Spleen (tissue), 11 donors: ENCODE results near the gene CACNA1A. TPM values are rescaled to one million over a fixed set of nuclear protein-coding genes. Genes with fewer than 3 reads are reported as not detected.

ENCODE experiments used
- DNase-seq: peaks from one replicate; pipeline ENCODE4 v3.0.0-alpha.2; 2020
- H3K27ac ChIP-seq, 8 donors: fragments of 200-600 bp; sonication (generic) in 7 of 8; 1 replicate in 4 of 8; 2 replicates in 4 of 8; pipeline versions ENCODE4 v1.5.0 to v1.8.0; 2016 to 2021; ENCODE audit warnings: inconsistent platforms in 4 of 8, mild to moderate bottlenecking in 4 of 8, moderate library complexity in 1 of 8
- H3K27me3 ChIP-seq, 7 donors: fragments of 200-600 bp; sonication (generic) in 6 of 7; replicated peaks in 1 of 7; 1 replicate in 4 of 7; 2 replicates in 3 of 7; pipeline versions ENCODE4 v1.5.0 to v1.8.0; 2016 to 2021; ENCODE audit warnings: inconsistent platforms in 3 of 7, mild to moderate bottlenecking in 1 of 7
- H3K36me3 ChIP-seq, 6 donors: fragments of 200-600 bp; sonication (generic) in 5 of 6; 1 replicate in 4 of 6; 2 replicates in 2 of 6; pipeline versions ENCODE4 v1.5.0 to v1.8.0; 2016 to 2021; ENCODE audit warnings: inconsistent platforms in 2 of 6
- H3K4me1 ChIP-seq, 6 donors: fragments of 200-600 bp; sonication (generic) in 5 of 6; 1 replicate in 3 of 6; 2 replicates in 3 of 6; pipeline versions ENCODE4 v1.5.0 to v1.8.0; 2016 to 2021; ENCODE audit warnings: inconsistent platforms in 3 of 6
- H3K4me3 ChIP-seq, 8 donors: fragments of 200-600 bp; sonication (generic) in 7 of 8; 1 replicate in 4 of 8; 2 replicates in 4 of 8; pipeline versions ENCODE4 v1.5.0 to v1.8.0; 2016 to 2021; ENCODE audit warnings: inconsistent platforms in 4 of 8, mild to moderate bottlenecking in 4 of 8, moderate library complexity in 2 of 8
- H3K9me3 ChIP-seq, 8 donors: fragments of 200-600 bp; sonication (generic) in 7 of 8; 1 replicate in 4 of 8; 2 replicates in 4 of 8; pipeline versions ENCODE4 v1.5.0 to v1.8.0; 2016 to 2021; ENCODE audit warnings: inconsistent platforms in 4 of 8
- CTCF ChIP-seq, 11 experiments: fragments of 200-600 bp in 7 of 11; fragments of 450-650 bp in 4 of 11; sonication (generic) in 4 of 11; IDR thresholded peaks in 8 of 11; conservative IDR thresholded peaks in 3 of 11; 1 replicate in 7 of 11; 2 replicates in 4 of 11; pipeline versions ENCODE4 v1.4.0 to v1.8.0; 2016 to 2021; ENCODE audit warnings: antibody characterized with exemption in 11 of 11, inconsistent platforms in 4 of 11, mild to moderate bottlenecking in 1 of 11
- POLR2A ChIP-seq, 3 donors: fragments of 450-650 bp; IDR thresholded peaks; one replicate each; pipeline ENCODE4 v1.5.1; 2017; ENCODE audit warnings: antibody characterized with exemption in 3 of 3, mild to moderate bottlenecking in 1 of 3
- POLR2AphosphoS5 ChIP-seq, 3 donors: sonication (generic); formaldehyde crosslinking; IDR thresholded peaks; one replicate each; pipeline ENCODE4 v1.5.1; 2017; ENCODE audit warnings: antibody characterized with exemption in 3 of 3
- WGBS, 5 donors: extraction: QIAGEN DNeasy Blood & Tissue Kit in 3 of 5; methylation state at CpG; one replicate each; pipeline versions ENCODE4 v1.1.5 to v1.1.7; 2013 to 2018; 5-methylcytosine and 5-hydroxymethylcytosine counted together
- intact Hi-C: fragments of 100-400 bp; cut with DNase I; formaldehyde crosslinking; loops from one replicate; pipeline ENCODE4 v1.15.0; 2023; ENCODE audit warnings: low total_unique reads
- polyA plus RNA-seq, 3 donors: library from polyadenylated mRNA; stranded (reverse); fragments of 200-250 nt; gene quantifications; one replicate each; pipeline ENCODE4 v1.2.1, GENCODE V29; 2013
- total RNA-seq, 7 donors: library from RNA; depleted of rRNA in 3 of 7; stranded (reverse); fragments of >200 nt in 3 of 7; fragmentation: NEBNext Ultra II Directional in 4 of 7; extraction: Animal tissue kit (Norgen Biotek cat#: 25700) in 4 of 7; gene quantifications; one replicate each; pipeline versions ENCODE4 v1.1.0 to v1.2.1, GENCODE V29; 2016 to 2021
- donor health status: healthy with polysubstance abuse.
- donor health status: DM: no; HTN: no; CAD: no; lungs with moderate emphysema.
- donor health status: DM: no; HTN: no; CAD: no.
- donor health status: Bipolar disorder and iron deficiency.
- donor health status: healthy.
- donor health status: DM: no; HTN: no; CAD: no.
- donor health status: DM: yes; HTN: yes; CAD: no.

Gene CACNA1A
- total and polyA plus RNA-seq, 10 donors = 0.39 to 1.9 (median 0.75) TPM

- 75 to 92% (median 84%) methylated on average over 6 of the region's 6 CpGs for WGBS, 5 donors
- no peak for DNase-seq
- Histone ChIP-seq H3K27me3 (peaks cover 0 to 40% (median 0%) of the 10 kb centered on the region in 7 donors), H3K4me1 (no peaks in the 10 kb centered on the region), H3K9me3 (peaks cover 0 to 17% (median 5%) of the 10 kb centered on the region in 8 donors), H3K4me3 (no peak overlapping the region), H3K27ac (no peak overlapping the region), H3K36me3 (no peaks in the 10 kb centered on the region)
- intact Hi-C loops = no loop called here
- no peak for TF ChIP-seq POLR2A (IDR thresholded peaks at IDR 0.05)
- no peak for TF ChIP-seq POLR2AphosphoS5 (IDR thresholded peaks at IDR 0.05)
- TF ChIP-seq CTCF (IDR thresholded peaks at IDR 0.05 in 8 of 11, conservative IDR thresholded peaks at IDR 0.05 in 3 of 11) = no peak
Observed at GRCh38 chr19:13328241-13328640, 178.0 kb downstream of the CACNA1A start.

- no peak for TF ChIP-seq POLR2A (IDR thresholded peaks at IDR 0.05)
- TF ChIP-seq POLR2AphosphoS5 (IDR thresholded peaks at IDR 0.05) = no peak
- no peak for TF ChIP-seq CTCF (IDR thresholded peaks at IDR 0.05 in 8 of 11, conservative IDR thresholded peaks at IDR 0.05 in 3 of 11)
- WGBS, 5 donors = 75 to 91% (median 85%) methylated on average over 4 of the region's 4 CpGs
Observed at GRCh38 chr19:13319526-13319925, 186.8 kb downstream of the CACNA1A start.

DNA sequence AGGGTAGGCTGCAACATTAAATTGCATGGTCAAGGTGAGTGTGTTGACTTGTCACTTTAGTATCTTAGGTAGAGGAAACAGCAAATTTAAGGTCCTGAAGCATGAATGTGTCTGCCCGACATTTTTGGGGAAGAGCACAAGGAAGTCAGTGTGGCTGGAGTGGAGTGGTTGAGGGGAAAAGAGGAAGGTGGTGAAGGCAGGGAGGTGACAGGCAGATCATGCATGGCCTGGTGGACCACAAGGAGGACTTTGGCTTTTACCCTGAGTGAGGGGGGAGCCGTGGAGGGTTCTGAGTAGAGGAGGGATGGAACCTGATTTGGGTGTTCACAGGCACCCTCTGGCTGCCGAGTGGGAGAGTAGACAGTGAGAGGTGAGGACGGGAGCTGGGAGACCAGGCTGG, 188.1 kb downstream of the CACNA1A start:
- Histone ChIP-seq H3K27me3 (peaks cover 0 to 48% (median 0%) of the 10 kb centered on the region in 7 donors), H3K4me3 (no peak overlapping the region), H3K9me3 (peaks cover 0 to 22% (median 16%) of the 10 kb centered on the region in 8 donors), H3K27ac (no peak overlapping the region), H3K4me1 (no peaks in the 10 kb centered on the region), H3K36me3 (no peaks in the 10 kb centered on the region)
- WGBS, 5 donors = 59 to 65% (median 64%) methylated on average over 4 of the region's 4 CpGs
- intact Hi-C loops = no loop called here
- no peak for DNase-seq
- TF ChIP-seq CTCF (IDR thresholded peaks at IDR 0.05 in 8 of 11, conservative IDR thresholded peaks at IDR 0.05 in 3 of 11) = no peak
- no peak for TF ChIP-seq POLR2A (IDR thresholded peaks at IDR 0.05)
- no peak for TF ChIP-seq POLR2AphosphoS5 (IDR thresholded peaks at IDR 0.05)

More at GRCh38 chr19:13319526-13319925, 186.8 kb downstream of the CACNA1A start:
- DNase-seq = no peak
- no peaks in the 10 kb centered on the region for H3K36me3 ChIP-seq
- peaks cover 0 to 48% (median 0%) of the 10 kb centered on the region in 7 donors for H3K27me3 ChIP-seq
- no peak overlapping the region for H3K4me3 ChIP-seq
- H3K27ac ChIP-seq = no peak overlapping the region
- peaks cover 0 to 27% (median 19%) of the 10 kb centered on the region in 8 donors for H3K9me3 ChIP-seq
- no peaks in the 10 kb centered on the region for H3K4me1 ChIP-seq
- intact Hi-C loops = no loop called here

DNA sequence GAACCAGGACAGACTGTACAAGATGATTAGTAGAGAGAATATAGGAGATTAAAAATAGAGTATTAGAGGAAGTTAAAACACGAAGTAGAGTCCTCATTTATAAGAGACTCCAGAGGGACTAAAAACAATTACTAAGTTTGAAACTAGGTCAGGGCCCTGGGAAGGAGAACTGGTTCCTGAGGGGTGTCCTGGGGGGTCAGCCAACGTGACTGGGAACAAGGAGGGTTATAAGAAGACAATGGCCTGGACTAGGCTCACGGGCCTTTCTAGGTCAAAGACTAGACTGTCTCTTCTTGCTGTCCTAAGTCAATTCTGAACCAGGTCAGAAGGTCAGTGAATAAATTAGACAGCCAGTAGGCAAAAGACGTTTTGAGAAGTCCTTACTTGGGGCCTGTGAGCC, 190.8 kb downstream of the CACNA1A start:
- no peaks in the 10 kb centered on the region for H3K4me1 ChIP-seq
- intact Hi-C loops = no loop called here

More for the DNA sequence above, 190.8 kb downstream of the CACNA1A start:
- Histone ChIP-seq H3K9me3 (peaks cover 0 to 13% (median 0%) of the 10 kb centered on the region in 8 donors), H3K27me3 (peaks cover 0 to 33% (median 0%) of the 10 kb centered on the region in 7 donors), H3K36me3 (no peaks in the 10 kb centered on the region), H3K27ac (no peak overlapping the region), H3K4me3 (no peak overlapping the region)
- DNase-seq = no peak
- 39 to 53% (median 45%) methylated on average over 4 of the region's 4 CpGs for WGBS, 5 donors
- TF ChIP-seq POLR2AphosphoS5 (IDR thresholded peaks at IDR 0.05) (no peak), CTCF (IDR thresholded peaks at IDR 0.05 in 8 of 11, conservative IDR thresholded peaks at IDR 0.05 in 3 of 11) (no peak), POLR2A (IDR thresholded peaks at IDR 0.05) (no peak)
